ENCODE results near the gene VTI1A. TPM values are rescaled to one million over a fixed set of nuclear protein-coding genes. Genes with fewer than 3 reads are reported as not detected.

VTI1A gene
- polyA plus RNA-seq, 1 donor from 2014 or later, result 28.7 TPM

DNA sequence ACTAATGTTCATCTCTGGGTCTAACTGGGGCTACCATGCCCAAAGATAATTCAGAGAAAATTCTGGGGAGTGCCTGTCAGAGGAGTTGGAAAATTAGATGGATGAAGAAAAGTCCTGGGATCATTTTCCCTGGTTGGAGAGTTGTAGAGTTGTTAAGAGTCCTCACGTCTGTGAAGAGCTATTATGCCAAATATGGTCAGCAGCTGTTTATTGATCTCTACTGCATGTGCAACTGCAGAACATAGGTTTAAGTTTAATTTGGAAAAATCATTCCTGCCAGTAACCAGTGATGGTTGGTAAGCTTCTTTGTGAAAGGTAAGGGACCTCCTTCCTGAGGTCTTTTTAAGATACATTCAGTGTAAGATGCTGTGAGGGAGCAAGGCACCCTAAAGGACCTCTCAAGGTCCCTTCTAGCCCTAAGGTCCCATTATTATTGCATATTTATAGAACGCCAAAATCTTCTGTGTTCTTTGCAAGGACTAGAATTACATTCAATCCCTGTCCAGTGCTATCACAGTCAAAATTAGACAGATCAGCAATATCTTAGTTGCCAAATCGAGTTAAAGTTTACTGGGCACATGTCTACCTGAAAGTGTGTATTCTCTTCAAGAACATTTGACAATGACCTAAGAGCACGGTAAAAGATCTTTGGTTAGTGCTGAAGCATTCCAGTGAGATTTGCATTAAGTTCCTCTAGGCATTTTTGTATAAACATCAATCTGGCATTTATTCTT is 62.7 kb downstream of the VTI1A start:
- Histone ChIP-seq H3K27ac (ENCODE audit: low read length) (no peak overlapping the region), H3K79me2 (replicated peaks; ENCODE audit: insufficient read depth, low read length) (no peaks in the 10 kb centered on the region), H3K4me3 (ENCODE audit: low read length) (no peak overlapping the region), H3K9me2 (ENCODE audit: insufficient read depth, low read length) (no peaks in the 10 kb centered on the region), H3F3A (ENCODE audit: insufficient read depth, low read length, poor library complexity, severe bottlenecking) (no peaks in the 10 kb centered on the region), H3K4me2 (ENCODE audit: low read length) (no peak overlapping the region), H2AFZ (ENCODE audit: low read depth, low read length) (no peak overlapping the region), H3K36me3 (ENCODE audit: insufficient read depth, low read length) (no peaks in the 10 kb centered on the region), H3K9ac (ENCODE audit: low read length) (no peak overlapping the region), H4K20me1 (ENCODE audit: insufficient read depth) (no peaks in the 10 kb centered on the region), H3K9me3 (ENCODE audit: low read length) (no peaks in the 10 kb centered on the region), H3K27me3 (ENCODE audit: insufficient read depth, low read depth, low read length) (no peaks in the 10 kb centered on the region)
- no peak for TF ChIP-seq POLR2AphosphoS5 (IDR thresholded peaks at IDR 0.05)
- no peak for TF ChIP-seq EP300 (conservative IDR thresholded peaks at IDR 0.05; ENCODE audit: poor library complexity, severe bottlenecking)
- TF ChIP-seq, protein P1, sequence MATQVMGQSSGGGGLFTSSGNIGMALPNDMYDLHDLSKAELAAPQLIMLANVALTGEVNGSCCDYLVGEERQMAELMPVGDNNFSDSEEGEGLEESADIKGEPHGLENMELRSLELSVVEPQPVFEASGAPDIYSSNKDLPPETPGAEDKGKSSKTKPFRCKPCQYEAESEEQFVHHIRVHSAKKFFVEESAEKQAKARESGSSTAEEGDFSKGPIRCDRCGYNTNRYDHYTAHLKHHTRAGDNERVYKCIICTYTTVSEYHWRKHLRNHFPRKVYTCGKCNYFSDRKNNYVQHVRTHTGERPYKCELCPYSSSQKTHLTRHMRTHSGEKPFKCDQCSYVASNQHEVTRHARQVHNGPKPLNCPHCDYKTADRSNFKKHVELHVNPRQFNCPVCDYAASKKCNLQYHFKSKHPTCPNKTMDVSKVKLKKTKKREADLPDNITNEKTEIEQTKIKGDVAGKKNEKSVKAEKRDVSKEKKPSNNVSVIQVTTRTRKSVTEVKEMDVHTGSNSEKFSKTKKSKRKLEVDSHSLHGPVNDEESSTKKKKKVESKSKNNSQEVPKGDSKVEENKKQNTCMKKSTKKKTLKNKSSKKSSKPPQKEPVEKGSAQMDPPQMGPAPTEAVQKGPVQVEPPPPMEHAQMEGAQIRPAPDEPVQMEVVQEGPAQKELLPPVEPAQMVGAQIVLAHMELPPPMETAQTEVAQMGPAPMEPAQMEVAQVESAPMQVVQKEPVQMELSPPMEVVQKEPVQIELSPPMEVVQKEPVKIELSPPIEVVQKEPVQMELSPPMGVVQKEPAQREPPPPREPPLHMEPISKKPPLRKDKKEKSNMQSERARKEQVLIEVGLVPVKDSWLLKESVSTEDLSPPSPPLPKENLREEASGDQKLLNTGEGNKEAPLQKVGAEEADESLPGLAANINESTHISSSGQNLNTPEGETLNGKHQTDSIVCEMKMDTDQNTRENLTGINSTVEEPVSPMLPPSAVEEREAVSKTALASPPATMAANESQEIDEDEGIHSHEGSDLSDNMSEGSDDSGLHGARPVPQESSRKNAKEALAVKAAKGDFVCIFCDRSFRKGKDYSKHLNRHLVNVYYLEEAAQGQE (IDR thresholded peaks at IDR 0.05; ENCODE audit: borderline replicate concordance), result no peak
- TF ChIP-seq SMC3 (conservative IDR thresholded peaks at IDR 0.05; ENCODE audit: poor library complexity), result no peak
- no peak for TF ChIP-seq TAF1 (IDR thresholded peaks at IDR 0.05; ENCODE audit: low read depth)
- no peak for TF ChIP-seq MXI1 (conservative IDR thresholded peaks at IDR 0.05; ENCODE audit: poor library complexity, severe bottlenecking)
- no peak for TF ChIP-seq RAD21 (conservative IDR thresholded peaks at IDR 0.05)
- TF ChIP-seq, protein P2, sequence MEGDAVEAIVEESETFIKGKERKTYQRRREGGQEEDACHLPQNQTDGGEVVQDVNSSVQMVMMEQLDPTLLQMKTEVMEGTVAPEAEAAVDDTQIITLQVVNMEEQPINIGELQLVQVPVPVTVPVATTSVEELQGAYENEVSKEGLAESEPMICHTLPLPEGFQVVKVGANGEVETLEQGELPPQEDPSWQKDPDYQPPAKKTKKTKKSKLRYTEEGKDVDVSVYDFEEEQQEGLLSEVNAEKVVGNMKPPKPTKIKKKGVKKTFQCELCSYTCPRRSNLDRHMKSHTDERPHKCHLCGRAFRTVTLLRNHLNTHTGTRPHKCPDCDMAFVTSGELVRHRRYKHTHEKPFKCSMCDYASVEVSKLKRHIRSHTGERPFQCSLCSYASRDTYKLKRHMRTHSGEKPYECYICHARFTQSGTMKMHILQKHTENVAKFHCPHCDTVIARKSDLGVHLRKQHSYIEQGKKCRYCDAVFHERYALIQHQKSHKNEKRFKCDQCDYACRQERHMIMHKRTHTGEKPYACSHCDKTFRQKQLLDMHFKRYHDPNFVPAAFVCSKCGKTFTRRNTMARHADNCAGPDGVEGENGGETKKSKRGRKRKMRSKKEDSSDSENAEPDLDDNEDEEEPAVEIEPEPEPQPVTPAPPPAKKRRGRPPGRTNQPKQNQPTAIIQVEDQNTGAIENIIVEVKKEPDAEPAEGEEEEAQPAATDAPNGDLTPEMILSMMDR (IDR thresholded peaks at IDR 0.05; ENCODE audit: poor library complexity, severe bottlenecking), result no peak
- TF ChIP-seq EZH2 (IDR thresholded peaks at IDR 0.05; ENCODE audit: borderline replicate concordance, insufficient read depth, low read length, poor library complexity, severe bottlenecking), result no peak

DNA sequence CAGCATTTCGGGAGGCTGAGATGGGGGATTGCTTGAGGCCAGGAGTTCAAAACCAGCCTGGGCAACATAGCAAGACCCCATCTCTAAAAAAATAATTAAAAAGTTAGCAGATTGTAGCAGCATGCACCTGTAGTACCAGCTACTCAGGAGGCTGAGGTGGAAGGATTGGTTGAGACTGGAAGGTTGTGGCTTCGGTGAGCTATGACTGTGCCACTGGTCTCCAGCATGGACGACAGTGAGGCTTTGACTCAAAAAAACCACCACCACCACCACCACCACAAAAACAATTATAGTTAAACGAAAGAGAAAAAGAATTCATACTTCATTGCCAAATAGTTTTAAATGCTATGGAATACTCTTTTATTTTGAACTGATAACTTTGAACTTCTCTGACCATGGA is 63.4 kb downstream of the VTI1A start:
- Histone ChIP-seq H3K4me3 (ENCODE audit: low read length) (no peak overlapping the region), H3K4me2 (ENCODE audit: low read length) (no peak overlapping the region), H3K36me3 (ENCODE audit: insufficient read depth, low read length) (no peaks in the 10 kb centered on the region), H3K27me3 (ENCODE audit: insufficient read depth, low read depth, low read length) (no peaks in the 10 kb centered on the region), H3K79me2 (replicated peaks; ENCODE audit: insufficient read depth, low read length) (no peaks in the 10 kb centered on the region), H3K9me3 (ENCODE audit: low read length) (no peaks in the 10 kb centered on the region), H3F3A (ENCODE audit: insufficient read depth, low read length, poor library complexity, severe bottlenecking) (no peaks in the 10 kb centered on the region), H2AFZ (ENCODE audit: low read depth, low read length) (no peak overlapping the region), H3K9ac (ENCODE audit: low read length) (no peak overlapping the region), H3K27ac (ENCODE audit: low read length) (no peak overlapping the region), H4K20me1 (ENCODE audit: insufficient read depth) (no peaks in the 10 kb centered on the region), H3K9me2 (ENCODE audit: insufficient read depth, low read length) (no peaks in the 10 kb centered on the region)
- no peak for TF ChIP-seq TAF1 (IDR thresholded peaks at IDR 0.05; ENCODE audit: low read depth)
- TF ChIP-seq MXI1 (conservative IDR thresholded peaks at IDR 0.05; ENCODE audit: poor library complexity, severe bottlenecking), result no peak
- TF ChIP-seq, protein P1 (IDR thresholded peaks at IDR 0.05; ENCODE audit: borderline replicate concordance), result no peak
- TF ChIP-seq SMC3 (conservative IDR thresholded peaks at IDR 0.05; ENCODE audit: poor library complexity), result no peak
- TF ChIP-seq EP300 (conservative IDR thresholded peaks at IDR 0.05; ENCODE audit: poor library complexity, severe bottlenecking), result no peak
- no peak for TF ChIP-seq EZH2 (IDR thresholded peaks at IDR 0.05; ENCODE audit: borderline replicate concordance, insufficient read depth, low read length, poor library complexity, severe bottlenecking)
- TF ChIP-seq, protein P2 (IDR thresholded peaks at IDR 0.05; ENCODE audit: poor library complexity, severe bottlenecking), result no peak
- no peak for TF ChIP-seq RAD21 (conservative IDR thresholded peaks at IDR 0.05)
- no peak for TF ChIP-seq POLR2AphosphoS5 (IDR thresholded peaks at IDR 0.05)
